Neural progenitor cell (in vitro differentiated cells): Measurements from ENCODE around the gene GYS2. TPM values are rescaled to one million over a fixed set of nuclear protein-coding genes. Genes with fewer than 3 reads are reported as not detected.
A peak's percentile ranks its signal among the peaks of the same experiment; 100 is the strongest.

Experiments
- DNase-seq: peaks from one replicate; pipeline ENCODE4 v3.0.0-alpha.2; 2016; ENCODE audit warnings: low spot score
- H2AFZ ChIP-seq: fragments of 200-600 bp; sonication (generic); replicated peaks from 2 replicates; pipeline ENCODE4 v1.6.1; 2016; ENCODE audit warnings: antibody characterized with exemption
- H3F3A ChIP-seq: fragments of 200-600 bp; sonication (generic); 2 replicates; pipeline ENCODE4 v1.6.1; 2016; ENCODE audit warnings: antibody characterized with exemption, low read depth
- H3K27ac ChIP-seq: fragments of 200-600 bp; sonication (generic); 2 replicates; pipeline ENCODE4 v1.5.1; 2016; ENCODE audit warnings: mild to moderate bottlenecking
- H3K27me3 ChIP-seq: fragments of 200-600 bp; sonication (generic); 2 replicates; pipeline ENCODE4 v1.6.1; 2016; ENCODE audit warnings: mild to moderate bottlenecking, moderate library complexity
- H3K36me3 ChIP-seq: fragments of 200-600 bp; sonication (generic); 2 replicates; pipeline ENCODE4 v1.5.1; 2016
- H3K4me1 ChIP-seq: fragments of 200-600 bp; sonication (generic); 2 replicates; pipeline ENCODE4 v1.6.1; 2016; ENCODE audit warnings: mixed run types
- H3K4me2 ChIP-seq: fragments of 200-600 bp; sonication (generic); 2 replicates; pipeline ENCODE4 v1.6.1; 2016
- H3K4me3 ChIP-seq: fragments of 200-600 bp; sonication (generic); 2 replicates; pipeline ENCODE4 v1.5.1; 2016
- H3K79me2 ChIP-seq: fragments of 200-600 bp; sonication (generic); 2 replicates; pipeline ENCODE4 v1.6.1; 2016; ENCODE audit warnings: low read depth
- H3K9ac ChIP-seq: fragments of 200-600 bp; sonication (generic); 2 replicates; pipeline ENCODE4 v1.6.1; 2016
- H3K9me3 ChIP-seq: fragments of 200-600 bp; sonication (generic); 2 replicates; pipeline ENCODE4 v1.5.1; 2016; ENCODE audit warnings: low read depth
- H4K20me1 ChIP-seq: fragments of 200-600 bp; sonication (generic); 2 replicates; pipeline ENCODE4 v1.6.1; 2016; ENCODE audit warnings: low read depth
- H3K27ac Mint-ChIP-seq: 3 replicates; pipeline ENCODE4 v1.8.0; 2021; ENCODE audit warnings: mixed read lengths
- H3K27me3 Mint-ChIP-seq: 2 replicates; pipeline ENCODE4 v1.8.0; 2022; ENCODE audit warnings: low read depth, mild to moderate bottlenecking, inconsistent platforms, moderate library complexity, mixed read lengths; ENCODE audit not compliant: insufficient read depth
- H3K36me3 Mint-ChIP-seq: 3 replicates; pipeline ENCODE4 v1.8.0; 2021; ENCODE audit warnings: mixed read lengths
- H3K4me1 Mint-ChIP-seq: 3 replicates; pipeline ENCODE4 v1.8.0; 2021; ENCODE audit warnings: mixed read lengths
- H3K4me3 Mint-ChIP-seq: 3 replicates; pipeline ENCODE4 v1.8.0; 2021; ENCODE audit warnings: mild to moderate bottlenecking, moderate library complexity, mixed read lengths
- H3K9me3 Mint-ChIP-seq: 3 replicates; pipeline ENCODE4 v1.8.0; 2020; ENCODE audit warnings: mixed read lengths
- EZH2 ChIP-seq: fragments of 200-600 bp; sonication (generic); IDR thresholded peaks from 2 replicates; pipeline ENCODE4 v1.6.1; 2017; ENCODE audit warnings: antibody characterized with exemption, mild to moderate bottlenecking, moderate library complexity
- EZH2phosphoT487 ChIP-seq: fragments of 200-600 bp; sonication (generic); IDR thresholded peaks from 2 replicates; pipeline ENCODE4 v1.6.1; 2017; ENCODE audit warnings: antibody characterized with exemption
- total RNA-seq: library from RNA; depleted of rRNA; stranded (reverse); fragments of >200 nt; gene quantifications from 2 replicates; pipeline ENCODE4 v1.2.3, GENCODE V29; 2015; ENCODE audit warnings: low replicate concordance
- TF ChIP-seq, protein P1 (sequence below): fragments of 200-600 bp; sonication (generic); IDR thresholded peaks from 2 replicates; pipeline ENCODE4 v1.5.1; 2017; ENCODE audit warnings: antibody characterized with exemption, mild to moderate bottlenecking

Gene GYS2
- total RNA-seq, 1 donor from 2014 or later = not detected

GRCh38 chr12:21528953-21529352, 75.7 kb downstream of the GYS2 start:
- H3K79me2 ChIP-seq = no peaks in the 10 kb centered on the region
- peaks cover 3% of the 10 kb centered on the region for H3K4me1 ChIP-seq
- no peak for DNase-seq
- no peak overlapping the region for H3K4me2 ChIP-seq
- H2AFZ ChIP-seq = no peak overlapping the region
- H3K9me3 Mint-ChIP-seq = no peaks in the 10 kb centered on the region
- H3K4me1 Mint-ChIP-seq = peaks cover 5% of the 10 kb centered on the region
- no peak overlapping the region for H3K4me3 ChIP-seq
- peaks cover 3% of the 10 kb centered on the region for H3K27me3 Mint-ChIP-seq
- H3K9me3 ChIP-seq = no peaks in the 10 kb centered on the region
- peaks cover 6% of the 10 kb centered on the region for H3F3A ChIP-seq
- no peak overlapping the region for H3K4me3 Mint-ChIP-seq
- H3K9ac ChIP-seq = no peak overlapping the region
- peaks cover 75% of the 10 kb centered on the region for H3K27me3 ChIP-seq
- H3K36me3 ChIP-seq = no peaks in the 10 kb centered on the region
- no peak overlapping the region for H3K27ac Mint-ChIP-seq
- TF ChIP-seq, protein P1, sequence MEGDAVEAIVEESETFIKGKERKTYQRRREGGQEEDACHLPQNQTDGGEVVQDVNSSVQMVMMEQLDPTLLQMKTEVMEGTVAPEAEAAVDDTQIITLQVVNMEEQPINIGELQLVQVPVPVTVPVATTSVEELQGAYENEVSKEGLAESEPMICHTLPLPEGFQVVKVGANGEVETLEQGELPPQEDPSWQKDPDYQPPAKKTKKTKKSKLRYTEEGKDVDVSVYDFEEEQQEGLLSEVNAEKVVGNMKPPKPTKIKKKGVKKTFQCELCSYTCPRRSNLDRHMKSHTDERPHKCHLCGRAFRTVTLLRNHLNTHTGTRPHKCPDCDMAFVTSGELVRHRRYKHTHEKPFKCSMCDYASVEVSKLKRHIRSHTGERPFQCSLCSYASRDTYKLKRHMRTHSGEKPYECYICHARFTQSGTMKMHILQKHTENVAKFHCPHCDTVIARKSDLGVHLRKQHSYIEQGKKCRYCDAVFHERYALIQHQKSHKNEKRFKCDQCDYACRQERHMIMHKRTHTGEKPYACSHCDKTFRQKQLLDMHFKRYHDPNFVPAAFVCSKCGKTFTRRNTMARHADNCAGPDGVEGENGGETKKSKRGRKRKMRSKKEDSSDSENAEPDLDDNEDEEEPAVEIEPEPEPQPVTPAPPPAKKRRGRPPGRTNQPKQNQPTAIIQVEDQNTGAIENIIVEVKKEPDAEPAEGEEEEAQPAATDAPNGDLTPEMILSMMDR = no peak
- TF ChIP-seq EZH2 (no peak), EZH2phosphoT487 (no peak)
- H4K20me1 ChIP-seq = no peaks in the 10 kb centered on the region
- H3K27ac ChIP-seq = no peak overlapping the region
- no peaks in the 10 kb centered on the region for H3K36me3 Mint-ChIP-seq

GRCh38 chr12:21527451-21528180, 77.0 kb downstream of the GYS2 start:
- peak overlapping the region; percentile 98 for H2AFZ ChIP-seq
- peaks cover 3% of the 10 kb centered on the region for H3K27me3 Mint-ChIP-seq
- H3K27ac ChIP-seq = no peak overlapping the region

DNA sequence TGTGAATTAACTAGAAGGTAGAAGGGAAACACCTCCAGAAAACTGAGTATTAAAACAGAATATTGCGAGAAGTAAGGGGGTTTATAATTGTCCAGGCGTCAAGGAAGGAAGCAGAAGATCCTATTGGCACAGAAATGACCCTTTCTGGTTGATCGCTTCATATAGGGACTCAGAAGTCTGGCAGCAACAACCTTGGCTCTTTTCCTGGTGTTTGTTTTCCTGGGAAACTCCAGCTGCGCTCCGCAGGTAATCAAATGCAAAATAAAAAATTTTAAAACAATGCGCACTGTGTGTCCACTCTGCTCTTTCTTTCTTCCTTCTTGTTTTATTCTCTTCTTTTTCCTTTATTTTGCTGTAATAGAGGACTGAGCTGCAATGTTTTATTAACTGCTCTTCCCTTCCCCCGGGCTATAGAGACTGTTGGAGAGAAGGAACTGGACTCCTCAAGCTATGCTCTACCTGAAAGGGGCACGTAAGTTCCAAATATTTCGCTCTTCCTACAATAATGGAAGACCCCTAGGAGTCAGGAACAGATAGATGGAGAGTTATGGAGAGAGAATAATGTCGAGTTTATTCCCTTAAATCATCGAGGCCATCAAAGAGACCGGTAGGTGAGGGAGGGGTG, 77.8 kb downstream of the GYS2 start:
- Mint-ChIP-seq H3K36me3 (no peaks in the 10 kb centered on the region), H3K4me3 (peak overlapping the region; percentile 86), H3K27ac (no peak overlapping the region), H3K27me3 (peaks cover 3% of the 10 kb centered on the region), H3K4me1 (peaks cover 5% of the 10 kb centered on the region), H3K9me3 (no peaks in the 10 kb centered on the region)
- Histone ChIP-seq H3K9me3 (no peaks in the 10 kb centered on the region), H4K20me1 (no peaks in the 10 kb centered on the region), H3K4me1 (peaks cover 3% of the 10 kb centered on the region), H3K36me3 (no peaks in the 10 kb centered on the region), H3F3A (peaks cover 6% of the 10 kb centered on the region), H3K27me3 (peaks cover 69% of the 10 kb centered on the region), H3K4me3 (peak overlapping the region; percentile 67), H3K4me2 (peak overlapping the region; percentile 86), H3K79me2 (no peaks in the 10 kb centered on the region), H2AFZ (peak overlapping the region; percentile 98), H3K9ac (no peak overlapping the region), H3K27ac (no peak overlapping the region)
- no peak for DNase-seq
- TF ChIP-seq EZH2 (peak; percentile 9), EZH2phosphoT487 (no peak)

More at GRCh38 chr12:21527451-21528180, 77.0 kb downstream of the GYS2 start:
- Mint-ChIP-seq H3K9me3 (no peaks in the 10 kb centered on the region), H3K27ac (no peak overlapping the region), H3K36me3 (no peaks in the 10 kb centered on the region), H3K4me1 (peaks cover 5% of the 10 kb centered on the region), H3K4me3 (peak overlapping the region; percentile 86)
- no peaks in the 10 kb centered on the region for H3K36me3 ChIP-seq
- no peak overlapping the region for H3K9ac ChIP-seq
- no peaks in the 10 kb centered on the region for H3K9me3 ChIP-seq
- DNase-seq = peak; percentile 86
- no peaks in the 10 kb centered on the region for H4K20me1 ChIP-seq
- peaks cover 3% of the 10 kb centered on the region for H3K4me1 ChIP-seq
- peak overlapping the region; percentile 67 for H3K4me3 ChIP-seq
- H3K4me2 ChIP-seq = peak overlapping the region; percentile 86
- peak; percentile 58 for TF ChIP-seq EZH2
- TF ChIP-seq, protein P1 = no peak
- H3F3A ChIP-seq = peaks cover 6% of the 10 kb centered on the region
- no peaks in the 10 kb centered on the region for H3K79me2 ChIP-seq
- H3K27me3 ChIP-seq = peaks cover 75% of the 10 kb centered on the region

DNA sequence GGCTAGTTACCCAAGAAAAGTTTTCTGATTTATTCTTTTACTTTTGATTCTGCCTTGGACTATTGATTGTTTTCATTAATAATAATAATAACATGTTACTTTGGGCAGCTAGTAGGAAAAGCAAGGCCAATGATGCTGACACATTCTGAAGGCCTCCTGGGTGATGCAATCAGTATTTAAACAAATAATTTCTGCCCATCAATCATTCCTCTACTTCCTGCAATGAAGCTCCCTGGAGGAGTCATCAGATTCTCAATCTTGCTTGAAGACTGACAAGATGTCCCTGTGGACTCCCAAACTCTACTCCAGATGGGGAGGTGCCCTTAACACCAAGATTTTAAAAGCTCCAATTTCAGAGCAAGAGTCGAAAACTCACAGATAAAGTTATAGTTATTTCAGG, 78.6 kb downstream of the GYS2 start, which contains the start of gene SPX:
Gene SPX, plus strand, starts transcription at position 244 of the 400 bp plus-strand sequence. CDS start 177 bp downstream, outside the sequence.
- no peak for DNase-seq
- H3K9me3 ChIP-seq = no peaks in the 10 kb centered on the region
- no peak within 1 kb of the TSS for H3K9ac ChIP-seq
- peaks cover 6% of the 10 kb centered on the region for H3F3A ChIP-seq
- H3K36me3 ChIP-seq = no peaks in the 10 kb centered on the region
- H3K79me2 ChIP-seq = no peaks in the 10 kb centered on the region
- Mint-ChIP-seq H3K4me1 (peaks cover 5% of the 10 kb centered on the region), H3K9me3 (no peaks in the 10 kb centered on the region), H3K27ac (no peak within 1 kb of the TSS), H3K27me3 (peaks cover 3% of the 10 kb centered on the region), H3K4me3 (peak within 1 kb of the TSS; percentile 86), H3K36me3 (no peaks in the 10 kb centered on the region)
- no peak for TF ChIP-seq EZH2phosphoT487
- no peak for TF ChIP-seq EZH2
- TF ChIP-seq, protein P1 = no peak
- H4K20me1 ChIP-seq = no peaks in the 10 kb centered on the region
- H3K27me3 ChIP-seq = peaks cover 62% of the 10 kb centered on the region
- peak within 1 kb of the TSS; percentile 86 for H3K4me2 ChIP-seq
- H2AFZ ChIP-seq = peak within 1 kb of the TSS; percentile 98
- peak within 1 kb of the TSS; percentile 67 for H3K4me3 ChIP-seq
- no peak within 1 kb of the TSS for H3K27ac ChIP-seq
- peaks cover 3% of the 10 kb centered on the region for H3K4me1 ChIP-seq
